T-helper 2 cell treated with Interferon-gamma antibody and Interleukin-4, amounts not matched to agents 5 μg/mL and 100 μg/mL, for 36 hours (primary cell): ENCODE measurements around the gene WDR4.
"Not testable (repeated sequence)": the region's sequence is repeated elsewhere in the genome, so short reads cannot be mapped to it uniquely, and the experiment has no call there.

Experiments
- DNase-seq: peaks from one replicate; pipeline ENCODE4 v3.0.0; 2021; ENCODE audit warnings: low spot score
- H3K27ac Mint-ChIP-seq: one replicate; pipeline ENCODE4 v1.8.0; 2021; ENCODE audit warnings: mild to moderate bottlenecking, mixed read lengths
- H3K27me3 Mint-ChIP-seq: one replicate; pipeline ENCODE4 v1.8.0; 2021; ENCODE audit warnings: low read depth, mixed read lengths
- H3K36me3 Mint-ChIP-seq: one replicate; pipeline ENCODE4 v1.8.0; 2021; ENCODE audit warnings: low read depth, mixed read lengths
- H3K4me1 Mint-ChIP-seq: one replicate; pipeline ENCODE4 v1.8.0; 2021; ENCODE audit warnings: low read depth, mixed read lengths
- H3K4me3 Mint-ChIP-seq: one replicate; pipeline ENCODE4 v1.8.0; 2022; ENCODE audit warnings: mild to moderate bottlenecking, moderate library complexity, mixed read lengths
- H3K9me3 Mint-ChIP-seq: one replicate; pipeline ENCODE4 v1.8.0; 2021; ENCODE audit warnings: mixed read lengths

The WDR4 gene

DNA sequence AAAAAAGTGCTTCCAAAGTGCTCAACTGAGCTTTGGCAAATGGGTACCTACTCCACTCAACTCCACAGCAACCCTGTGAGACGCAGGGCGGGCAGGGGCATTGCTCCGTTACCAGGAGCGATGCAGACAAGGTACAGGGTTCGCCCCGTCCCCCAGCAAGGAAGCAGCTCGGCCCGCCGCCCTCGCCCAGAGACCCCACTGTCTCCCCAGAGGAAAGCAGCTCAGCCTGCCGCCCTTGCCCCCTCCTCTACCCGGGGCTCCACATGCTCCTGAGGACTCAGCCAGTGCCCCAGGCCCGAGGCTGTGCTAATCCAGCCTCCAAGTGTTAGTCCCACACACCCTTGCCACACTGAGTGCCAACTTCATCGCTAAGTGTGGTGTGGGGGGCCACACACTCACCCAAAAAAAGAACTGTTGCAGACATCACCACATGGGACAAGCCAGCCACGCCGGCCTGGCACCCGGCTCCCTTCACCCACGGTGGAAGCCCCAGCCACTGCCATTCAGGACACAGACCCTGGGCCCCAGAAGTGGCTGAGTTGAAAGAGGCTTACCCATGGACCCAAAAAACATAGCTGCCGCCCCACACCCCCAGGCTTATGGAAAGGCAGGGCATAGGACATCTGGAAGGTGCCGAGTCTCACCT, 26.3 kb downstream of the WDR4 start:
- no peaks in the 10 kb centered on the region for H3K9me3 Mint-ChIP-seq
- H3K4me3 Mint-ChIP-seq = no peak overlapping the region
- DNase-seq = no peak
- peaks cover 2% of the 10 kb centered on the region for H3K4me1 Mint-ChIP-seq
- no peak overlapping the region for H3K27ac Mint-ChIP-seq
- H3K36me3 Mint-ChIP-seq = peaks cover 42% of the 10 kb centered on the region
- no peaks in the 10 kb centered on the region for H3K27me3 Mint-ChIP-seq

DNA sequence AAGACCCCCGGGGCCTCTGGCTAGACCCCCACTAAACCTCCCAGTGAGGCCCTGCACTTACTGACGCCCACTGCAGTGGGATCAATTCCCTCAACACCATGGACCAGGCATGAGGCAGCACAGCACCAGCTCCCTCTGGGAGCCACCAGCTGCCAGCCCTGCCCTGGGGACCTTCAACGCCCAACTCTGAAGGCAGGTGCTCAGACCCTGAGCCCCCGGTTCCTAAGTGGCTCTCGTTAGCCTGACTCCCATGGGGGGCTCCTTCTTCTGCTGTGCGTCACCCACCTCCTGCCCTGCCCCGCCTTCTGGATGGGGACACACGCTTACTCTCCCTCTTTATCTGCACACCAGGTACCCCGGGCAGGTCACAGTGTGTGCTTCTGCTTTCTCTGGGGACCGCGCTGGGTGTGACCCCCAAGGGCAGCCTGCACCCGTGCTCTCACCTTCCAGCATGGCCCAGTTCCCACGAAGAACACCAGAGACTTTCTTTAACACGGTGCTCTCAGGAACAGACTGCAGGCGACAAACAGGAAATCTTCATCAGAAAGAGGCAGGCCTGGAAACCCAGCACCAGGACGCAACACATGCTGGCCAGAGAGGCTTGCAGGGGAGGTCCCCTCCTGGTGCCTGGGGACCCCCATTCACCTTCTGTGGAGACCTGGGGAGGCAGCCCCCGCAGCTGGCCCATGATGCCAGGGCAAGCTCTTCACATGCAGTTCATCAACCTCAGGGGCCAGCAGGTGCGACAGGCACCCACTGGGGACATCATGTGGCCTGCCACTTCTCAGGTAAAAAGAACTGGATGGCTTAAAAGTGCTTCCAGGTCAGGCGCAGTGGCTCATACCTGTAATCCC, 27.3 kb downstream of the WDR4 start:
- H3K27ac Mint-ChIP-seq = no peak overlapping the region
- H3K36me3 Mint-ChIP-seq = peaks cover 39% of the 10 kb centered on the region
- H3K4me3 Mint-ChIP-seq = no peak overlapping the region

DNA sequence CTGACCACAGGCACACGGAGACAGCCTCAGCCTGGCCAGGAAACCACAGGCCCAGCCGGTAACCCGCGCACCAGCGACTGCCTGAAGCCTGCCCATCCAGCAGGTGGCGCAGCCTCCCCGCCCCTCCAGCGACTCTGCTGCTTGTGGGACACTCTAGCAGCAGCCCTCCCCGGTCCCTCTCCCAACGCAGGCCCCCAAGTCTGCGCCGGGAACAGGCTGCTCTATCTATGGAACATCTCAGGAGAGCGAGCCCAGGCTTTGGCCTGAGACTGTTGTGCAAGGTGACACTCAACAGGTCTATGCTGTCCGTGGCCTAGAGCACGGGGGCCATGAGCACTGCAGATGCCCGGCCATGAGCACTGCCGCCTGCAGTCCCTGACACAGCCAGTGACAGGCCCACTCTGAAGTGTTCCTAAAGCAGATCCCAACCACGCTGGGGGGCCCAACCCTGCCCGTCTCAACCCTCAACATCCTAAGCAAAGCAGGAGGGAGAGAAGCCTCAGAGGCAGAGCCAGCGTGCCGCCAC, 28.4 kb downstream of the WDR4 start:
- no peak overlapping the region for H3K4me3 Mint-ChIP-seq
- no peaks in the 10 kb centered on the region for H3K9me3 Mint-ChIP-seq
- no peak overlapping the region for H3K27ac Mint-ChIP-seq
- peaks cover 39% of the 10 kb centered on the region for H3K36me3 Mint-ChIP-seq
- no peaks in the 10 kb centered on the region for H3K27me3 Mint-ChIP-seq
- DNase-seq = peak; percentile 21
- H3K4me1 Mint-ChIP-seq = no peaks in the 10 kb centered on the region

More for the DNA sequence above, 27.3 kb downstream of the WDR4 start:
- Mint-ChIP-seq H3K9me3 (no peaks in the 10 kb centered on the region), H3K4me1 (peaks cover 2% of the 10 kb centered on the region), H3K27me3 (no peaks in the 10 kb centered on the region)
- DNase-seq = no peak

DNA sequence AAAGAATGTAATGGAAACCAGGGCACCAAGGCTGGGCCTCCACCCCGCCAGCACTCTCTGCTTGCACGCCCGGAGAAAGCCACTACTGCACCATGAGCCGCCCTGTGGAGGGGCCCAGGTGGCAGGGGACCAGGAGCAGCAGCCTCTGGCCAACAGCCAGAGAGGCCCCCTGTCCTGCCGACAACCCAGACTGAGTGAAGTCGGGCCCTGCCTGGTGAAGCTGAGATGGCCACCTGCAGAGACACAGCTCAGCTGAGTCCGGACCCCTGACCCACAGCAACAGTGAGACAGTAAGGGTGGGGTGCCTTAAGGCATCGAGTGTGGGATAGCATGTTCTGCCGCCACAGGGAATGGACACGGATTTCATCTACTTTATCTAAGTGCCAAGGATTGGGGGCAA, 28.9 kb downstream of the WDR4 start:
- no peak for DNase-seq
- H3K4me1 Mint-ChIP-seq = no peaks in the 10 kb centered on the region
- no peak overlapping the region for H3K27ac Mint-ChIP-seq
- no peaks in the 10 kb centered on the region for H3K9me3 Mint-ChIP-seq
- H3K36me3 Mint-ChIP-seq = peaks cover 35% of the 10 kb centered on the region
- no peaks in the 10 kb centered on the region for H3K27me3 Mint-ChIP-seq
- no peak overlapping the region for H3K4me3 Mint-ChIP-seq

DNA sequence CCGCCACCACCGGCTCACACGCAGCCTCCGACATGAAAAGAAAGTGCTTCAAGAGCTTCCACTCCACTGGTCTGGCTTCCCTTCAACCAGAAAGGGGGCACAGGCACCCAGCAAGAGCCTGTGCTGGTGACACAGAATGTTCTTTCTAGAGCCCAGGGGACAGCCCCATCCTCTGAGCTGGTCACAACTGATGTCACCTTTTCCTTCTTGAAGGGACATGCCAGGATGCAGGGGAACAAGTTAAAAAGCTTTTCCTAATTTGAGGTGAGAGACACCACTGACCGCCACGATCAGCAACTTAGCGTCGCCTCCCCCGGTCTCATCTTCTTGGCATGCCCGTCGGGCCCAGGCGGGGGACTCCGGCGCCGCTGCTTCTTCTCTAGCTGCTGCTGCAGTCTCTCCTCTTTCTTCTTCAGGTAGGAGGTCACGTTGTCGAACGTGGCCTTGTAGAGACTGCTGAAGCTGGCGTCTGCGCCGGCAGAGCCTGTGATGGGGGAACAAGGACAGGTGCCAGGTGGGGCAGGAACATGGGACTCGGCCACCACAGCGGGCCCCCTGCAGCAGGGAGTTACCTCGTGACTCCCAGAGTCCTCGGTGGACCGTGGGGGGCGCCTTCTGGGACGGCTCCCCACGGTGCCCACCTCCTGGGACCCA, 29.5 kb downstream of the WDR4 start:
- Mint-ChIP-seq H3K4me1 (no peaks in the 10 kb centered on the region), H3K27me3 (no peaks in the 10 kb centered on the region), H3K9me3 (no peaks in the 10 kb centered on the region), H3K4me3 (no peak overlapping the region), H3K36me3 (peaks cover 36% of the 10 kb centered on the region), H3K27ac (peak overlapping the region; percentile 52)
- DNase-seq = no peak

DNA sequence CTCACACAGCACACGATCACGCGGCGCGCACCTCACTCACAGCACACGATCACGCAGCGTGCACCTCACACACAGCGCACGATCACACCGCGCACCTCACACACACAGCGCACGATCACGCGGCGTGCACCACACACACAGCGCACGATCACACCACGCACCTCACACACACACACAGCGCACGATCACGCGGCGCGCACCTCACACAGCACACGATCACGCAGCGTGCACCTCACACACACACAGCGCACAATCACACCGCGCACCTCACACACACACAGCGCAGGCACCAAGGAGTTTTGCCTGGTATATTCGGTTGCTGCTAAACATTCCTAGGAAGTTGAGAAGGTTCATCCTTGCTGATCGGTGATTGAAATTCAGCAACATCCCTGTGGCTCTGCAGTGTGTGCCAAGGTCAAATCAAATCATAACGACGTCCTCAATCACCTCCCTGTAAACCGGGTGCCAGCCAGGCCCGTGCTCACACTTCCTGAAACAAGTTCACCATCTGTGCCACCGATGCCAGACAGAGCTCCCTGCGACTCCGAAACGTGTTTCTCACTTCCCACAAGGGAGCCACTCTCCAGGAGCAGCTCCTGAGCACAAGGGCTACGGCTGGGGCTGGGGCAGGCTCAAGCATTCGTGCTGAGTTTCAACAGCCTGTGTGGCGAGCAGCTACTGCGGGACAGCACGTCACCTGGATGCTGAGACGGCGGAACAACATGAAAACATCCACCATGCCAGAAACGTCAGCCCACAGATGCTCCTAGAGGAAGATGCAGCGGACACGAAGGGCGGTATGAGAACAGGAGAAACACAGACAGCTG, 30.2 kb downstream of the WDR4 start:
- no peak overlapping the region for H3K4me3 Mint-ChIP-seq
- no peak for DNase-seq
- H3K36me3 Mint-ChIP-seq = peaks cover 36% of the 10 kb centered on the region
- H3K27ac Mint-ChIP-seq = peak overlapping the region; percentile 52
- H3K27me3 Mint-ChIP-seq = no peaks in the 10 kb centered on the region
- no peaks in the 10 kb centered on the region for H3K4me1 Mint-ChIP-seq
- H3K9me3 Mint-ChIP-seq = no peaks in the 10 kb centered on the region

DNA sequence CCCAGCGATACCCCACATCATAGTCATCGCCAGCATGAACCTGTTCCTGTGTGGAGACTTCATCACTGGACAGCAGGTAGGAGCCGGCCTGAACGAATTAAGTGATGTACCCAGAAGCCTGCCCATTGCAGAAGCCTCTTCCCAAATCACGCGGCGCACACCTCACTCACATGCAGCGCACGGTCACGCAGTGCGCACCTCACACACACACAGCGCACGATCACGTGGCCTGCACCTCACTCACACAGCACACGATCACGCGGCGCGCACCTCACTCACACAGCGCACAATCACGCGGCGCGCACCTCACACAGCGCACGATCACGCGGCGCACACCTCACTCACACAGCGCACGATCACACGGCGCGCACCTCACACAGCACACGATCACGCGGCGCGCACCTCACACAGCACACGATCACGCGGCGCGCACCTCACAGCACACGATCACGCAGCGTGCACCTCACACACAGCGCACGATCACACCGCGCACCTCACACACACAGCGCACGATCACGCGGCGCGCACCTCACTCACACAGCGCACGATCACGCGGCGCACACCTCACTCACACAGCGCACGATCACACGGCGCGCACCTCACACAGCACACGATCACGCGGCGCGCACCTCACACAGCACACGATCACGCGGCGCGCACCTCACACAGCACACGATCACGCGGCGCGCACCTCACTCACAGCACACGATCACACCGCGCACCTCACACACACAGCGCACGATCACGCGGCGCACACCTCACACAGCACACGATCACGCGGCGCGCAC, 31.0 kb downstream of the WDR4 start:
- H3K27ac Mint-ChIP-seq, H3K27me3 Mint-ChIP-seq, DNase-seq, H3K4me1 Mint-ChIP-seq, H3K4me3 Mint-ChIP-seq, H3K9me3 Mint-ChIP-seq: not testable (repeated sequence)
- H3K36me3 Mint-ChIP-seq = peaks cover 38% of the 10 kb centered on the region

DNA sequence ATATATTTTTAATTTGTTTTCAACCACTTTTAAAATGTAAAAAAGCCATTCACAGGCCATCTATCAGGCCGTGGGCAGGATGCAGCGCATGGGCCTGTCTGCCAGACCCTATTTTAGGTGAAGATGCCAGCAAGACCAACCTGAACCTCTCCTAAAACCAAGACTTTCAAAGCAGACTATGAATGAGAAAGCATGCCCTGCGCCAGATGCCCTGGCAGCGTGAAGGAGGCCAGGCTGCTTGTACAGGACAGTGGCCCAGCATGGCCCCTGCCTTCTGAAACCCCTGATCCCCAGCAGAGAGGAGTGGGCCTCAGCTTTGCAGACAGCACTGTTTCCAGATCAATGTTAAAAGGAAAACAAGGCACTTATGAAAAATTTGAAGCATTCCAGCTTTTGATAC, 31.6 kb downstream of the WDR4 start:
- H3K9me3 Mint-ChIP-seq = no peaks in the 10 kb centered on the region
- H3K4me1 Mint-ChIP-seq = no peaks in the 10 kb centered on the region
- H3K27me3 Mint-ChIP-seq = no peaks in the 10 kb centered on the region
- peaks cover 39% of the 10 kb centered on the region for H3K36me3 Mint-ChIP-seq
- no peak for DNase-seq
- no peak overlapping the region for H3K4me3 Mint-ChIP-seq
- no peak overlapping the region for H3K27ac Mint-ChIP-seq

DNA sequence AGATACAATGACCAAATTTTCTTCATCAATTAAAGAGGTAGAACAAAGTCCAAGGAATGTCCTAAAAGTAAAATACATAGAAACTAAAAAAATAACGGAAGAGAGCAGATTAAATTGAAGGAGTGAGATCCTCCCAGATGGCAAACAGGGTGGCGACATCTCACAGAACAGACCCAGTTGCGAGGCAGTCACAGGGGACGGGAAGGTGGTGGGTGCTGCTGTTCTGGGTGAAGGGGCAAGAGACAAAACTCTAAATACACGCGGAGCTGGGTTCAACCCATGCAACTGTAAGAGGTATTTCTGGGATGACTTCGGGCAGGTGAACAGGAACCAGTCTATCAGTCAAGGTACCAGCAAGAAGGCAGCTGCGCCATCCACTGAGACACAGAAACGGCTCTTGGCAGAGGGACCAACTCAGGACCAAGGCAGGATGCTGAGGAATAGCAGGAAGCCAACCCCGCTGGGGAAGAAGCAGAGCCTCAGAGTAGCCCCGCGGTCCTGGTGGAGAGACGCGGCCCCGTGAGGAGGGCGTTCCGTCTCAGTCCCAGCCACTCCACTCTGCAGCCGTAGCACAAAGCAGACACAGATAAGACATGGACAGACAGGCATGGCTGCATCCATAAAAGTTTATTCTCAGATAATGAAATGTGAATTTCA, 32.2 kb downstream of the WDR4 start:
- Mint-ChIP-seq H3K36me3 (peaks cover 40% of the 10 kb centered on the region), H3K4me1 (no peaks in the 10 kb centered on the region), H3K27ac (peak overlapping the region; percentile 16), H3K27me3 (no peaks in the 10 kb centered on the region), H3K9me3 (no peaks in the 10 kb centered on the region), H3K4me3 (no peak overlapping the region)
- DNase-seq = no peak

DNA sequence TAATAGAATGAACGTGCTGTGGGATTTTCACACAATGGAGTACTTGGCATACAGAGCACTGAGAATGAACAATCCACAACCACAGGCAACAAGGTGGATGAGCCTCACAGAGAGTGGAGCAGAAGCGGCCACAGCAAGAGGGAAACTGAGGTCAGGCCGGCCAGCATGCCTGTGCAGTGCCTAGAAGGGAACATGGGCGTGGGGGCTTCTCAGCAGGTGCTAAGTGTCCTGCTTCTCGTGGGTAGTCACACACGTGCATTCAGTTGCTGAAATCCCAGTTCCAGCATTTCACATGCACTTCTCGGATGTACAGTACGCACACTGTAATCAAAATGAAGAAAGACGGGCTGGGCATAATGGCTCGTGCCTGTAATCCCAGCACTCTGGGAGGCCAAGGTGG, 33.1 kb downstream of the WDR4 start:
- Mint-ChIP-seq H3K36me3 (peaks cover 35% of the 10 kb centered on the region), H3K4me3 (no peak overlapping the region), H3K27ac (peak overlapping the region; percentile 26), H3K9me3 (no peaks in the 10 kb centered on the region), H3K27me3 (no peaks in the 10 kb centered on the region), H3K4me1 (no peaks in the 10 kb centered on the region)
- DNase-seq = no peak

DNA sequence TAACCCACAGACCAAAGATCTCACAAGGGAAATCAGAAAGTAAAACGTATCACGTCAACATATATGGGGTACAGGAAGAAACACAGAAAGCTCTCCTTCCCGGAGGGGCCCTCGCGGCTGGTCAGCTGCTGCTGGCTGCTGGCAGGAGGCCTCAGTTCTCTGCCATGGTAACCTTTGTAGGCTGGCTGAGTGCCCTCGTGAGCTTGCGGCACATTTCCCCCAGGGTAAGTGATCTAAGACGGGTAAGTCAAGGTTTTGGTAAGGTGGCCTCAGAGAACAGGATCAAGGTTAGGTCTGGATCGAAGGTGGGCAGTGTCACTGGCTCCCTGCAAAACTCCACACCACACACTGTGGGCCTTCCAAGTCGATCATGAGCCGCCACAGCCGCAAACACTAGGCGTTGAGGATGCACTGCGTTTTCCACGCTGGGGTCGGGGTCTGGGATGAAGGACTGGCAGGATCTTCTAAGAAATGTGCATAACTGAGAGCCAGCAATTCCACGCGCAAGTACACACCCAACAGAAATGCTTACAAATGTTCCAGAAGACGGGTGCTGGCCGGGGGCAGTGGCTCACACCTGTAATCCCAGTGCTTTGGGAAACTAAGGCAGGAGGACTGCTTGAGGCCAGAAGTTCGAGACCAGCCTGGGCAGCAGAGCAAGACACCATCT, 33.9 kb downstream of the WDR4 start:
- H3K4me3 Mint-ChIP-seq = no peak overlapping the region
- H3K36me3 Mint-ChIP-seq = peaks cover 29% of the 10 kb centered on the region

DNA sequence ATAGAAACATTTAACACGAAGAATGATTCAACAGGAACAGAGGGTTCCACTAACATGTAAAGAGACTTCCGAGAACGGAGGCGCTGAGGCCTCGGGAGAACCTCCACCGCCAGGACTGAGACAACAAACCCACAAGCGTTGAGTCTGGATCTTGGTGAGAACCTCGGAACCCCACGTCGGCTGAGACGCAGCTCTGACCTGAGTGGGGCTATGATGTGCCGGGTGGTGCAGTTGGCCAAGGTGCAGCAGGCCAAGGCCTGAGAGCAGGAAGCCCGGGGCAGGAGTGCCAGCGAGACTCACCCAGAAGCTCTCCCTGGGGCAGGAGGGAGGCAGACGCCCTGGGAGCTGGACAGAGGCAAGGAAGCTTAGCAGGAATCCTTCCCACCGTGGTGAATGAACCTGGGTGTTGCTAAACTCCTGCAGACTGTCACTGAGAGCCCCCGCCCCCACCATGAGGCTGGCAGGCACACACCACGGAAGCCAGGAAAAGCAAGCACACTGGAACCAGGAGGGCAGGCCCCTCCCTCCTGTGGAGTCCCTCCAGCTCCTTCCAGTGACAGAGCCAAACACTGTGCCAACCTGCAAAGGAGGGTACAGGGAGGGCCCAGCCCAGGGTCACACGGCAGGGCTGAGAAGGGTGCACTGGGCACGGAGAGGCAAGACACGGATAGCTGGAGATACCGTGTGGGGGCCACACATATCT, 34.8 kb downstream of the WDR4 start:
- no peaks in the 10 kb centered on the region for H3K9me3 Mint-ChIP-seq
- H3K27me3 Mint-ChIP-seq = no peaks in the 10 kb centered on the region
- no peak for DNase-seq
- H3K27ac Mint-ChIP-seq = no peak overlapping the region
- H3K36me3 Mint-ChIP-seq = peaks cover 29% of the 10 kb centered on the region
- H3K4me1 Mint-ChIP-seq = no peaks in the 10 kb centered on the region
- H3K4me3 Mint-ChIP-seq = no peak overlapping the region

More for the DNA sequence above, 33.9 kb downstream of the WDR4 start:
- Mint-ChIP-seq H3K27me3 (no peaks in the 10 kb centered on the region), H3K27ac (no peak overlapping the region), H3K9me3 (no peaks in the 10 kb centered on the region), H3K4me1 (no peaks in the 10 kb centered on the region)
- no peak for DNase-seq
